Measurements from ENCODE around the gene C12orf75.
"Not testable (repeated sequence)": the region's sequence is repeated elsewhere in the genome, so short reads cannot be mapped to it uniquely, and the experiment has no call there.

C12orf75 gene

DNA sequence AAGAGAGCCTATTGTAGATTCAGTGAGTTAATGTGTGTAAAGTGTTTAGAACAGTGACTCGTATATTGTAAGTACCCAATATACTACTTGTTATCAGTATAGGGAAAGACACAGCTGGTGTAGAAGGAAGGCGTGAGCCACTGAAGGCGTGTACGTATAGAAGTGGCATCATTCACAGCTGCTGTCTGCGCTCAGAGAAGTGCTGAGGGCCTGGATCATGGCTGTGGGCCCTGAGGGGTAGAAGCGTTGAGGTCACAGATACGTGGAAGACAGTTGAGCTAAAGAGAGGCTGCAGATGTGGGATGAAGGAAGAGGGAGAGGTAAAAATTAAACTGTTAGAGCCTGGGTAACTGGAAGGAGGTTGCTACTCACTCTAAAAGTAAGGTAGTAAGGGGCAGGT lies 5.9 kb downstream of the C12orf75 start:
- no peak for DNase-seq (ENCODE audit: low spot score)

DNA sequence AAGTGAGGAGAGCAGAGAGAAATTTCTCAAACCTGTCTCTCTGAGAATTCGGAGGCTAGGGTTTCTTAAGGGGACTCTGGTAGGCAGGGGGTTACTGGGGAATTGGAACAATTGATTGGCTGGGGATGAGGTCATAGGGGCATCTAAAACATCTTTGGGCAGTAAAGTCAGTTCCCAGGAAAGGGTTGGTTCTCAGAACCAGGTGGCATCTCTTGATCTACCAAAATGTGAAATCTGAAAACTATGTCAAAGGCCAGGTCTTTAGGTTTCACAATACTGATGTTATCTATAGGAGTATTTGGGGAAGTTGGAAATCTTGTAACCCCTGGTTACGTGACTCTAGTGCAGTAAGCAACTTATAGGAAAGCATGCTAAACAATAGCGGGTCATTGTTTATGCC lies 6.9 kb downstream of the C12orf75 start:
- DNase-seq (ENCODE audit: low spot score), result no peak

DNA sequence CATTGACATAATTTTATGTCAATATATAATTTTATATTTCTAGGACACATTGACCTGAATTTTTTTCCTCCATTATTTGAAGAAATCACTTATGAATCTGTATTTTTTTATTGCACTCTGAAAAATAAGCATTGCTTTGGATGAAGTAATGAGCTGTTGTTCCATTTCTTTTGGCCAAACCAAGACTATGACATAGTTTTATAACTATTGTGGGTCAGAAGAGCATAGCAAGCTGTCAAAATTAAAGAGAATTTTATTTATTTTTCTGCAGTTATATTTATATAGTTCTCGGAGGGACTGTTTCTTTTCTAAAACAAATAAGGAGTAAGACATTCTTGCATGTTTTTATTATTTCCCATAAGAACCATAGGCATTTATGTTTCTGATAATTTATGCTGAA lies 8.5 kb downstream of the C12orf75 start:
- no peak for DNase-seq (ENCODE audit: low spot score)

DNA sequence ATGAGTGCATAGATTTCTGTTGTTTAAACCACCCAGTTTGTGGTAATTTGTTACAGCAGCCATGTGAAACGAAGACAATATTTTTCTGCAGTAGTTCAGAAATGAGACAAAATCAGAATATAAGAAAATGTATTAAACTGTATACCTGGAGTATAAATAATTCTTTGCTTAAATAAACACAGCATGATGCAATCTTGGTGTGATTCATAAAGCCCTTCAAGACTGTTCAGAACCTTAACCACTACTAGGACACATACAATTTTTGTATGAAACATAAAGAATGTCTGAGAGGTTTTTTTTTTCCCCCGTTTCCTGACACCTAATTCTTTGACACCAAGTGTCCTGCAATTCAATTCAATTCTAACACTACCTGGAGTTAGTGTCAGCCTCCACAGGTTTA lies 10.5 kb downstream of the C12orf75 start:
- DNase-seq (ENCODE audit: low spot score), result no peak

DNA sequence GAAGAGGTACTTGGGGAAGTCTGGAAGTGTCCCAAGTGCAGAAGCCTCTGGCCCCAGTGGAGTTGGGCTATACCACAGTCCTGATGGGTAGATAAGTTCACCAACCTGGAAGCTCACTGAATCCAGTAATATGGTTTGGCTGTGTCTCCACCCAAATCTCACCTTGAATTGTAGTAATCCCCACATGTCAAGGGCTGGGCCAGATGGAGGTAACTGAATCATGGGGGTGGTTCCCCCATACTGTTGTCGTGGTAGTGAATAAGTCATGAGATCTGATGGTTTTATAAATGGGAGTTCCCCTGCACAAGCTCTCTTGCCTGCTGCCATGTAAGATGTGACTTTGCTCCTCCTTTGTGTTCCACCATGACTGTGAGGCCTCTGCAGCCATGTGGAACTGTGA lies 11.1 kb downstream of the C12orf75 start:
- DNase-seq (ENCODE audit: low spot score), result not testable (repeated sequence)

DNA sequence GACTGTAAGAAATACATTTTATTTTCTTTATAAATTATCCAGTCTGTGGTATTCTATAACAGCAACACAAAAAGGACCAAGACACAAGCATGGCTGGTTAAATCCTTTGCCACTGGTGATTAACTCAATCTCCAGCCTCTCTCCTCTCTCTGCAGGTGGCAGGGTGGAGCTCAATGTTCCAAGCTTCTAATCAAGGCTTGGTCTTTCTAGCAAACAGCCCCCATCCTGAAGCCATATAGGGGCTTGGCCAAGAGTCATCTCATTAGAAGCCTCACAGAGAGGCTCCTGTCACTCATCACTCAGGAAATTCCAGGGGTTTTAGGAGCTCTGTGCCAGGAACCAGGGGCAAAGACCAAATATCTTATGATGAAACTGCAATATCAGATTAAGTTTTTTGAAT lies 12.0 kb downstream of the C12orf75 start:
- DNase-seq (ENCODE audit: low spot score), result no peak

DNA sequence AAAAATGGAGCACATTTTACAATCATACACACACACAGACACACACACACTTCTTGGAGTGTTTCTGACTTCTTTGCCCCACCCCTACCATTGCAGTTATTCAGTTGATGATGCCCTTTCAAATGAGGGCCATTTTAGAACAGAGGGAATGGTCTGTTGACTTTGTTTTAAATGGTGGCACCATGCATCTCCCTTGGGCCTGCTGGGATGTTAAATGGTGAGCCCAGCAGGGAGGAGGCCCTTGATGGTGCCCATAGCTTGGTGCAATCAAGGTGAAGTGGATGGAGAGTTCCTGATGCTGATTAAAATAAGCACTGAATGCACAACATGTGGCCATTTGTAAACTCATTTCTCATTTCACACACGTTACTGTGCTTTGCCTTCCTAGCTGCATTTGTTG lies 13.3 kb downstream of the C12orf75 start:
- no peak for DNase-seq (ENCODE audit: low spot score)

DNA sequence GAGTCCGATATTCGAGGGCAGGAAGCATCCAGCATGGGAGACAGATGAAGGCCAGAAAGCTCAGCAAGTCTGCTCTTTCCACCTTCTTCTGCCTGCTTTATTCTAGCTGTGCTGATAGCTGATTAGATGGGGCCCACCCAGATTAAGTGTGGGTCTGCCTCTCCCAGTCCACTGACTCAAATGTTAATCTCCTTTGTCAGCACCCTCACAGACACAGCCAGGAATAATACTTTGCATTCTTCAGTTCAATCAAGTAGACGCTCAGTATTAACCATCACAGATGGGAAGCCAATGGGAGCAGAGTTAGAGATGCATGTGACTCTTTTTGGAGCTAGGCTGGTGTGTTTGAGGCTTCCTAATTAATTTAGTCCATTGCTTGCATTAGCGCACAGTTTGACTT lies 17.0 kb downstream of the C12orf75 start:
- no peak for DNase-seq (ENCODE audit: low spot score)

DNA sequence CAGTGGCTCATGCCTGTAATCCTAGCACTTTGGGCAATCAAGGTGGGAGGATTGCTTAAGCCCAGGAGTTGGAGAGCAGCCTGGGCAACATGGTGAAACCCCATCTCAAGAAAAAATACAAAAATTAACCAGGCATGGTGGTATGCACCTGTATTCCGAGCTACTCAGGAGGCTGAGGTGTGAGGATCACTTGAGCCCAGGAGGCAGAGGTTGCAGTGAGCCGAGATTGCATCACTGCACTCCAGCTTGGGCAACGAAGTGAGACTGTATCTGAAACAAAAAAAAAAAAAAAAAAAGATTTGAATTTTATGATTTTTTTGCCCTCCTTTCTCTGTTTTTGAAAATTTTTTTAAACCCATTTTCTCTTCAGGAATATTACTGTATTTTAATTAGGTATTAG lies 17.7 kb downstream of the C12orf75 start:
- no peak for DNase-seq (ENCODE audit: low spot score)

DNA sequence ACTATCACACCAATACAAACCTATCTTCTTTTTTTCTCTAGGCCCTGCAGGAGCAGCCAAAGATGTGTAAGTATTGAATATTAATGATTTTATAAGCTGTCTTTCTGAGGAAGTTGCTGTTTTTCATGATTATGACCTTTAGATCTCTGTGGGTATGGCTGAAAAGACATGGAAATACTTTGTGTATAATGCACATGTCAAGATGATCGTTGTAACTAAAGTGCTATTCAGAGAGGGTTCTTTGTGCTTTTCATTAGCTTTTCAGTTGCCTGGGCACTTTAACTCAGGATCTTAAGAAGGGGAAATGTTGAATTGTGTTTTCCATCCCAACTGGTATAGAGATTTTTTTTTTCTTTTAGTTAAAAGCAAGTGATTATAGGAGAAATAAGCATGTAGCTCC lies 18.1 kb downstream of the C12orf75 start:
- no peak for DNase-seq (ENCODE audit: low spot score)

DNA sequence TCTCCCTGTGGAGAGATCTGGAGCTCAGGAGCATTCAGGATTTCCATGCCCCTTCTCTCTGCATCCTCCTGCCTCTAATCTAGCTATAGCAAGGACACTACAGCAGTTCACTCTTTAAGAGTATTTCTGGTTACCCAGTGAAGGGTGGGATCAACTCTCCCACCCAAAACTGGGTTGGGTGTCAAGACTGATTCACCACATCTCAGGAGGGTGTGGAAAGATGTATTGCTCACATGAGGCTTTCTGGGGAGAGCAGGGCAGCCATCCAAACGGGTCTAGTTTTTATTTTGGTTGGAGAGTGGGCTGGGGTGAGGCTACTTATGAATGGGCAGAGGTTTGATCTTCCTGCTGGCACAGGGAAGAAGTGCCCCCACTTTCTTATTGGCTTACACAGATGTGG lies 18.6 kb downstream of the C12orf75 start:
- no peak for DNase-seq (ENCODE audit: low spot score)

DNA sequence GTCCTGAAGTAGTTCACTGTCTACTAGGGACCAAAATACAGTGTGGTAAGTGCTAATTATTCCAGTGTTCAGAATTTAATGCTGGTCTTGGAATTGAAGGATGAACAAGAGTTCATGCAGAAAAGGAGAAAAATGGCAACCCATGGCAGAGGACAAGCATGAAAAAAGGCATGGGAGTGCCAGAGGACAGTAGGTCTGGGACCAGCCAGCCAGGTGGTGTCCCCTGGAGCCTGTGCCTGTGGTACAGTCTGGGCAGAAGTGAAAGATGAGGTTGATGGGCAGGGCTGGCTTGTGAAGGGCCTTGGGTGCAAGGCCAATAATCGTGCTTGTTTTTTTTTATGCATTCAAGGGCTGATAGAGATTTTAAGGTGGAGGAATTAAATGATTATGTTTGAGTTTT lies 21.0 kb downstream of the C12orf75 start:
- DNase-seq (ENCODE audit: low spot score), result no peak

DNA sequence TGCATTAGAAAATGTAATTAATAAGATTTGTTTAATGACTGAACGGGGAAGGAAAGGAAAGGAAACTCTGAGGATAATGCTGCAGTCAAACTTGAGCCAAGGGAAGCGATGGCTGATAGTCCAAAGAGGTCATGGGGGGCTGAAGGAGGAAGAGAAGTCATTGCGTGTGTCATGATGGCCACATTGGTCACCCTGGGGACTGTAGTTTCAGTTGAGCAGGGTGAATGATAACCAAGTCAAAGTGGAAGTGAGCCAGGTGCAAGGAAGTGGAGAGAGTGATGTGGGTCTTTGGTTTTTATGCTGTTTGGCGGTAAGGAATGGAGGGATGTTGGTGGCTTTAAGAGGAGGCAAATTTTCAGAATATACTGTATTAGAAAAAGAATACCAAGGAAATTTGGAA lies 21.6 kb downstream of the C12orf75 start:
- DNase-seq (ENCODE audit: low spot score), result no peak

DNA sequence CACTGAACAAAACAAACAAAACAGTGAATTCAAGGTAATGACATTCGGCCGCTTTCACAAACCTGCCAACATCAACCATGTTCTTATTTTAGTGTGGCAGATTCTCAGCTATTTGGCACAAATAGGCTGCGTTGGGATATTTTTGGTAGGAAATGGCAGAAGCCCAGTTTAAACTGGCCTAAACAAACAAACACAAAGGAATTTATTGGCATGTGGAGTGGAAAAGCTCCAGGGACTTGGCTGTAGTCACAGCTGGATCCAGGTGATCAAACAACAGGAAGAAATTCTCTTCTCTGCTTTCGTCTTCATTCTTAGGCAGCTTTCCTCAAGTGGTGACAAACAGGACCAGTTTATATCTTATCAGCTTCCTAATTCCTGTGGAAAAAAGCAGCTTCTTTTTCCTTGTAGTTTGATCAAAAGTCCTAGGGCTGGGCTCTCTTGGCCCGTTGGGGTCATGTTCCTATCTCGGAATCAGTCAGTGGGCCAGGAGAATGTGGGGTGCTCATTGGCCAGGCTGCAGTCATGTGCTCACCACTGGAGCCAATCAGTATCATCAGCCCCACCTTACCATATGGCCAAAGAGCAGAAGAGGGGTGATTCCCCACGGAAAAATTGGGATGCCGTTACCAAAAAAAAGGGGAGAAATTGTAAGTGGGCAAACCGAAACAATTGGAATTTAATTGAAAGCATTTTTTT lies 22.6 kb downstream of the C12orf75 start:
- DNase-seq (ENCODE audit: low spot score), result no peak

DNA sequence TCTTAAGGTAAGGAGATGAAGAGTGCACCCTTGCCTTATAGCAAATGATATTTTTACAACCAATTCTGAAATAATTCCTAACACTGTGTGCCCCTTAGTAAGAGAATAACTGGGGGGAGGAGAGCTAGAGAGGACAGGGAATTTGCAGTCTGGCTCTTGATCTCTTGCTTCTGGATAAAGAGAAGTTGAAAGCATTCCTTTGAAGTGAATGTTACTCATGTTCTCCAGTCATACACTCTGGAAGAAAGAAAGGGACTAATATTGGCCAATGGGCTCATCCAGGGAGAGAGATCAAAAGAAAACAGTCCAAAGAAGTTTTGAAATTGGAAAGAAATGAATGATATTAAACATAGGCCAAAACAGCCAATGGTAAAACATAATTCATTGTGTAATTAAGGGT lies 25.3 kb downstream of the C12orf75 start:
- DNase-seq (ENCODE audit: low spot score), result no peak

DNA sequence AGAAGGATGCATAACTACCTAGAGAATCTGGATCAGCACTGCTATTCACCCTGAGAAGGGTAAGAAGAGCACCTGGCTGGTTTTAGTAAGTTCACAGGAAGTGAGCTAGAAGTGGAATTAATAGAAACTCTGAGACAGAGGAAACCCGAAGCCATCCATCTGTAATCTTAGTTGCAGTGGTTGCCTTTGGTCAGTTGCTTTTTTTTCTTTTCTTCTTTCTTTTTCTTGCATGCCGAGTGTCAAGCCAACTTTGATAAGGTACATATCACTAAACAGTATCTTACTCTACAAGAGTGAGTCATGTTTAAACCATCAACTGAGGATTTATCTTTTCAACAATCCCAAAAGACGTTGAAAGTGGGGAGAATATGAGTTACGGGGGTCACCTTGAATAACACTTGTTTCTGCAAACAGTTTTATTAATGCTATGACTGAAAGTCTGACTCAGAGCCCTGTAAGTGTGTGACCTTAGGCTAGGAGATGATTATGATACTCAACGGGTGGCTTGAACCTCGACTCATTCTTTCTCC lies 26.7 kb downstream of the C12orf75 start:
- DNase-seq (ENCODE audit: low spot score), result no peak

DNA sequence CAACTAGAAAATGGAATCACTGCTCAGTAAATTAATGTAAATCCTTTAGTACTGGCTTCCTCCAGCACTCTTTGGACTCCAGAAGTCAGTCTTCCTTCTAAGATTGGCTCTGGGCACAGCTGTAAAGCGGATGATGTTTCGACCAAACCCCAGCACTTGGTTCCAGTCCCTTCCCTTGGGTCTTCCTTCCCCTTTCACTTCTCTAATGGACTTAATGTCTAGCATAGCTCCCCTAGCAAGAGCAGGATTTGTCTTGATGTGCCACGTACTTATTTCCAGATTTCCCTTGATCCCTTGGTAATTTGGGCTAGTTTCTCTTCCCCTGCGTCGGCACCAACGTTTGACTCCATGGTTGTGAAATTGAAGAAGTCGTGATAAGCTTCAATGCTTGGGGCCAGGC lies 28.3 kb downstream of the C12orf75 start:
- DNase-seq (ENCODE audit: low spot score), result no peak

DNA sequence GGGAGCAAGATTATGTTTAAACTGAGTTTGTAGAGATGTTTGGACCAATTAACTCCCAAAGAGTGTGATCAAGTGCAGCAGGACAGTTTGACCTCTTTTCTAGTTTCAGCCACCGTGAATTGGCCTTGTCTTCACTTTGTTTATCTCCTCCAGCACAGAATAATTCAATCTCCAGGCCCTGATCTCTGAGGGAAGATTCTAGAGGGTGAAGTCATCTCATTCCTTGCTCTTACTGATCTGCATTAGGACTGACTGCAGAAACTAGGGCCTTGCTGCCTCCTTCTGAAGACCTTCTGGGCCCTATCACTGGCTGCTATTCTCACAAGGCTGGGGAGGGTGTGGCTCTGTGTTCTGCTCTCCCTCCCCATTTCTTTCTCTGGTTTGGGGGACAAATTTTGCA lies 29.4 kb downstream of the C12orf75 start:
- no peak for DNase-seq (ENCODE audit: low spot score)

DNA sequence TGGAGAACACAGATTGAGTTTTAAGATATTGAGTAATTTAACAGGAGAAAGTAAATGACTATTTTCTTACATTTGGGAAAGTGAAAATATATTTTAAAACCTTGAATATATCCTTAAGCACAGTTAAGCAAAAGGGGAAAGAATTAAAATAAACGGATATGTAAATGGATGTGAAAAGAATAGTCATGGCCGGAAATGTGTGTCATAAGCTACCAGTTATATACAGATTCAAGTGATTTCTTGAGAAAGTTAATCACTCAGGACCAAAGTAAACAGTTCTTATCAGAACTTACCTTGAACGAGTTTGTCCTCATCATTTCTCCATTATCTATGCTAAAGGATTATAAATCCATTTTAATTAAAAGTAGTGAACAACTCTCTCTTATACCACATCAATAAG lies 33.4 kb downstream of the C12orf75 start:
- DNase-seq (ENCODE audit: low spot score), result no peak

DNA sequence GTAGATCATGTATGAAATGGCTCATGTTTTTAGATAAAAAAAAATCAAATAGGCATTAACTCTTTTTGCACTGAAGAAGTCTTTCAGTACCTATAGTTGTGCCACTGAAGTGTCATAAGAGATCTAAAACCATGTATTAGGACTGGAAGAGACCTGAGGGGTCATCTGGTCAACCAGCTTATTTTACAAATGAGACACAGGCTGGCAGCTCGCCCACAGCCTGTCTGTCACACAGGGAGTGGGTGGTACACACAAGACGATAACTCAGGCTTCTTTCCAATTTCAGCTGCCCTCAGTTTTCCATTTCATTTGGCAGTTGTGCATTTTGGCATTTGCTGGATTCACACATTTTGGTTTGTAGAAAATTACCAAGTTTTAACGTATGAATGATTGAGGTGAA lies 34.7 kb downstream of the C12orf75 start:
- DNase-seq (ENCODE audit: low spot score), result no peak

DNA sequence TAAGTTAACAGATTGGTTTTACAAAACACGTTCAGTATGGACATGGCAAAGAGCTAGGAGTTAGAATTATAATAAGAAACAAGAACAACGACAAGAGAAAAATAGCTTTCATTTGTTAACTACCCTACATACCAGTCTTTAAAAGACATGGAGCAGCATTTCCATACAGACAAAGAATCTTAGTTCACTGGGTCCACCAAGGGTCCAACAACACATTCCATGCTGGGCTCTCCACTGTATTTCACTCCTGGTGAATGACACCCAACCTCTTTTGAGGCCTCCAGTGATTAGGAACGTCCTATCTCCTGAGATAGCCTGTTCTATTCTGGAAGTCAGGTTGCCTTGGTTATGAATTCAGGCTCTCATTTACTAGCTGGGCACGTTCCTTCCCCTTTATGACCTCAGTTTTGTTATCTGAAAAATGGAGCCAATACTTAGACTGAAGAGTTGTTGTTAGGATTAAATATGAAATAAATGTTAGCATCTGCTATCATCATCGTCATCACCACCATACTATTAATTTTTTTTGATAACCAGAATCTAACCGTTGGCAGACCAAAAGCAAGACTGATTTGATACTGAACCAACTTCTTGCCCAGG lies 37.7 kb downstream of the C12orf75 start:
- no peak for DNase-seq (ENCODE audit: low spot score)

DNA sequence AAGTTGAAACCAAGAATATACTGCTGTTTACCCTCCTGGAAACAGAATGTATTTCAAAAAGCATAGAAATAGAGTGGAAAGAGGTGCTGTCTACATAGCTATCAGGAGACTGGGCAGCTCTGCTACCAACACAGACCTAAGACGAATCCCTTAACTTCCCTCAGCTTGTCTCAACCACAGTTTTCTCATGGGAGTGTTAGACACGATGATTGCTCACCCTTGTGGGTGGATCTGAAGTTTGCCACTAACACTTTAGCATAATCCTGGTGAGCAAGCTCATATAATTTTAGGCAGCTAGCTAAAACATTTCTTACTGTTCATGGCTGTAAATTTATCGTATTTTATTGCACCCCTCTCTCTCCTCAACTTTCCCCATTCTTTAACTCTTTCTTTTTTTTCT lies 38.5 kb downstream of the C12orf75 start:
- no peak for DNase-seq (ENCODE audit: low spot score)

DNA sequence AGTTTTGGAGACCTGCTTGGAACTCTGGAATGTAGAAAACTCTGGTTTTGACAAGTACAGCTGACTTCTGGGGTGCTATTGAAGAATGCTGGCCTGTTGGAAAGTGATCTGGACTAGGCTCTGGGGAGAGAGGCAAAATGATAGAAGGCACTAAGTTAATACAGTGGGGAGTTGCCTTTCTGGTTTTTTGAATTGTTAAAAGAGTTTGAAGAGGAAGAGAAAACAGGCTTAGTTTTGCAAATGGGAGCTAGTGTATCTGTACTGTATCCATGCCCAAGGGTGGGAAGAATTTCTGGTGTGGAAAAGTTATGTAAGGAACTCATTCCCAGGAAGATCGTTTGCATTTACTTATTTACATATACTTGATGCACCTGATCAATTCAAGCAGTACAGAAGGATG lies 43.8 kb downstream of the C12orf75 start:
- no peak for DNase-seq (ENCODE audit: low spot score)

DNA sequence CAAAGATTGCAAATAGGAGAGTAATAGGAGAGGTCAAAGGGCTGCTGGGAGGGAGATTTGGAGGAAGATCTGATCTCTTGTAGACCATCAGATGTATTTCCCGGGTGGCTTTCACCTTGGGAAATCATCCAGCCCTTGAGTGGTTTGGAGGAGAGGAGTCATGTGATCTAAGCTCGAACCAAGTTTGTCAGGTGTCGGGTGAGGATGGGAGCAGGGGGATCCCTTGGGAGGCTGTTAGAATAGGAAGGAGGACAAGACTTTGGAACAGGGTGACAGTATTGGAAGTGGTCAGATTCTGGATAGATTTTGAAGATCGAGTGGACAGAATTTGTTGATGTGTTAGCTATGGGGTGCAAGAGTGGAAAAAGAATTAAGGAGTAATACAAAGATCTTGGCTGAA lies 46.6 kb downstream of the C12orf75 start:
- no peak for DNase-seq (ENCODE audit: low spot score)

All from left forelimb (tissue), 1 donor.